ENCODE measurements around the gene SLC22A31.

SLC22A31 gene

DNA sequence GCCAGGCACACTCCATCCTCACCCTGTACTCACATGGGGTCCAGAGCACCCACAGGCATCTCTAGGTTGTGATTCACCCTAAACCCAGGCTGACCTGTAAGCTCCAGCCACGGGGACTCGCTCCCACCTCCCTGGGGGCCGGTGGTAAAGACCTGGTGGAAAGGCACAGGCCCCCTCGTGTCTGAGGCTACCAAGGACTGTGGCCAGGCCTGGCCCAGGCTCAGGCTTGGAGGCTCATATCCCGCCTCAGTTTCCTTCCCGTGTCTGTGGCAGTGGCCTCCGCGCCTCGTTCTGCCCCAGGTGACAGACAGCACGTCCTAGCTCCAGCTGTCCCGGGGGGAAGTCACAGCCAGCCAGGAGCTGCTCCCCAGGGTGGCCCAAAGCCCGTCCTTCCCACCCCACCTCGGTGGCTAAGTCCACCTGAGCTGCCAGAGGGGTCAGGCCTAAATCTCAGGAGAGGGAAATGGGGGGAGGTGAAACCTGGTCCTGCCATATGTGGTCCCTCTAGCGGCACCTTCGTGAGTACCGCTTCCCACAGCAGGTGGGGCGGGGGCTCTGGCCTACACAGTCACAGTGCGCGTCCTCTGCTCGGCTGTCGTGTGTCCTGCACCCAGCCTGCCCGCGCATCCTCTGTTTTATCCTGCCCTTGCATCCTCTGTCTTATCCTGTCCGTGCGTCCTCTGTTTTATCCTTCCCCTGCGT, 16.2 kb downstream of the SLC22A31 start:
- no peak overlapping the region for H2AFZ ChIP-seq (ENCODE audit: insufficient read depth, low read length, poor library complexity)
- H4K91ac ChIP-seq (ENCODE audit: low read depth, low read length) = no peak overlapping the region
- no peak overlapping the region for H3K9ac ChIP-seq (ENCODE audit: low read length)
- no peak overlapping the region for H4K12ac ChIP-seq (ENCODE audit: low read depth, low read length)
- H3K4me3 ChIP-seq (ENCODE audit: low read depth, low read length) = no peak overlapping the region
- H3K9me3 ChIP-seq (ENCODE audit: insufficient read depth, low read depth, low read length) = peaks cover 5% of the 10 kb centered on the region
- H3K14ac ChIP-seq (ENCODE audit: low read length) = no peak overlapping the region
- H4K8ac ChIP-seq (ENCODE audit: low read depth, low read length) = no peak overlapping the region
- H3K18ac ChIP-seq (ENCODE audit: low read length) = no peak overlapping the region
- WGBS (ENCODE audit: extremely low coverage, insufficient coverage, insufficient read length) = no CpG with 5 or more reads among the region's 26 CpGs
- no peak for DNase-seq
- H3K79me1 ChIP-seq (ENCODE audit: low read length) = no peaks in the 10 kb centered on the region
- no peak overlapping the region for H3K4me2 ChIP-seq (ENCODE audit: low read length)
- H2BK12ac ChIP-seq (ENCODE audit: low read length) = no peak overlapping the region
- no peak overlapping the region for H3K4ac ChIP-seq (ENCODE audit: low read depth, low read length)
- no peaks in the 10 kb centered on the region for H3K79me2 ChIP-seq (ENCODE audit: control insufficient read depth, insufficient read depth, low read length, poor library complexity)
- no peak overlapping the region for H3K27ac ChIP-seq (ENCODE audit: low read depth, low read length)
- no peaks in the 10 kb centered on the region for H3K4me1 ChIP-seq (ENCODE audit: control insufficient read depth in 1 of 2, insufficient read depth in 2 of 2, low read length in 2 of 2)
- no peak overlapping the region for H2AK5ac ChIP-seq (ENCODE audit: low read length)
- no peaks in the 10 kb centered on the region for H3K36me3 ChIP-seq (ENCODE audit: control insufficient read depth in 1 of 2, insufficient read depth in 2 of 2, low read length in 2 of 2)
- H3K23ac ChIP-seq (ENCODE audit: low read length) = no peak overlapping the region
- H2BK5ac ChIP-seq (ENCODE audit: low read depth, low read length, poor library complexity) = no peak overlapping the region
- no peaks in the 10 kb centered on the region for H3K27me3 ChIP-seq (ENCODE audit: insufficient read depth, low read length)
- H2BK120ac ChIP-seq (ENCODE audit: insufficient read depth, low read length, poor library complexity) = no peak overlapping the region

DNA sequence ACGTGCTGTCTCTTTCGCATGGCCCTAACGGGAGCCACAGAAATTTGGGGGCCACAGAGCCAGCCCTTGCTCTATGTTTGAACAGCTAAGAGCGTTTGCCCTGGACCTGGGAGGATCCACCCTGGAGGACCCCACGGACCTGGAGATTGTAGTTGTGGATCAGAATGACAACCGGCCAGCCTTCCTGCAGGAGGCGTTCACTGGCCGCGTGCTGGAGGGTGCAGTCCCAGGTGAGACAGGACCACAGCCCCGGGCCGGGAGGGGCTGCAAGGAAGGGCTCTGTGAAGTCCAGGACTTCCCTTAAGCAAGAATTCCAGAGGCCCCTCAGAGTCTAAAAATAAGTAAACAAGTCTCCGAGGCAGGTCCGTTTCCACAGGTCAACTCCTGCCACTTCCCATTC, 16.9 kb downstream of the SLC22A31 start:
- H3K23ac ChIP-seq (ENCODE audit: low read length) = no peak overlapping the region
- H3K27ac ChIP-seq (ENCODE audit: low read depth, low read length) = no peak overlapping the region

DNA sequence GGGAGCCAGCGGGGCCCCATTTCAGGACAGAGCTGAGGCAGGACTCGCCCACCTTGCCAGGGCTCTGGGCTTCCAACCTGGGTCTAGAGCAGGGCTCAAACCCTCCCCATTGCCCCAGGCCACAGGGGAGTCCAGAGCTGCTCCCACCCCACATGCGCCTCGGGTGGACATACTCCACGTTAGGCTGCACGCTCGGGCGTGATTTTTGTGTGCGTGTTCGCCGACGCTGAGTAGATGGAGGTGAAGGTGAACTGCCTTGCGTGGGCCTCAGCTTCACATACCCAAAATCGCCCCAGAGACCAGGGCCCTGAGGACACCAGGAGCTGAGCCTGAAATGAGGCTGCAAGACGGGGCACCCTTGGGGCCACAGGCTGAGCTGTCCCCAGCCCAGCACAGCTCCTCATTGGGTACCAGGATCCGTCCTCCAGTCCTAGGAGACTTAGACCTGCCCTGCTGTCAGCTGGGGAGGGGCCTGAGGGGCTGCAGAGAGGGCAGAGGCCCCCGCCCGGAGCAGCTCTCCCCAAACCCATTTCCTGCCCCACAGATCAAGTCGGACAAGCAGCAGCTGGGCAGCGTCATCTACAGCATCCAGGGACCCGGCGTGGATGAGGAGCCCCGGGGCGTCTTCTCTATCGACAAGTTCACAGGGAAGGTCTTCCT, 20.6 kb downstream of the SLC22A31 start:
- DNase-seq = no peak
- Histone ChIP-seq H3K36me3 (ENCODE audit: control insufficient read depth in 1 of 2, insufficient read depth in 2 of 2, low read length in 2 of 2) (no peaks in the 10 kb centered on the region), H3K27me3 (ENCODE audit: insufficient read depth, low read length) (no peaks in the 10 kb centered on the region), H3K14ac (ENCODE audit: low read length) (no peak overlapping the region), H3K4me1 (ENCODE audit: control insufficient read depth in 1 of 2, insufficient read depth in 2 of 2, low read length in 2 of 2) (no peaks in the 10 kb centered on the region), H4K8ac (ENCODE audit: low read depth, low read length) (no peak overlapping the region), H4K12ac (ENCODE audit: low read depth, low read length) (no peak overlapping the region), H3K4me2 (ENCODE audit: low read length) (no peak overlapping the region), H2BK120ac (ENCODE audit: insufficient read depth, low read length, poor library complexity) (no peak overlapping the region), H3K4ac (ENCODE audit: low read depth, low read length) (no peak overlapping the region), H3K23ac (ENCODE audit: low read length) (no peak overlapping the region), H2BK12ac (ENCODE audit: low read length) (no peak overlapping the region), H2AFZ (ENCODE audit: insufficient read depth, low read length, poor library complexity) (no peak overlapping the region), H3K4me3 (ENCODE audit: low read depth, low read length) (no peak overlapping the region), H3K79me1 (ENCODE audit: low read length) (no peaks in the 10 kb centered on the region), H2AK5ac (ENCODE audit: low read length) (no peak overlapping the region), H2BK5ac (ENCODE audit: low read depth, low read length, poor library complexity) (no peak overlapping the region), H3K79me2 (ENCODE audit: control insufficient read depth, insufficient read depth, low read length, poor library complexity) (no peaks in the 10 kb centered on the region), H3K9me3 (ENCODE audit: insufficient read depth, low read depth, low read length) (peaks cover 8% of the 10 kb centered on the region), H3K27ac (ENCODE audit: low read depth, low read length) (no peak overlapping the region), H3K18ac (ENCODE audit: low read length) (no peak overlapping the region), H3K9ac (ENCODE audit: low read length) (no peak overlapping the region), H4K91ac (ENCODE audit: low read depth, low read length) (no peak overlapping the region)
- no CpG with 5 or more reads among the region's 25 CpGs for WGBS (ENCODE audit: extremely low coverage, insufficient coverage, insufficient read length)

More for the DNA sequence above, 16.9 kb downstream of the SLC22A31 start:
- Histone ChIP-seq H4K8ac (ENCODE audit: low read depth, low read length) (no peak overlapping the region), H3K4me3 (ENCODE audit: low read depth, low read length) (no peak overlapping the region), H2AK5ac (ENCODE audit: low read length) (no peak overlapping the region), H3K9me3 (ENCODE audit: insufficient read depth, low read depth, low read length) (peaks cover 9% of the 10 kb centered on the region), H2BK12ac (ENCODE audit: low read length) (no peak overlapping the region), H3K79me1 (ENCODE audit: low read length) (no peaks in the 10 kb centered on the region), H2AFZ (ENCODE audit: insufficient read depth, low read length, poor library complexity) (no peak overlapping the region), H3K27me3 (ENCODE audit: insufficient read depth, low read length) (no peaks in the 10 kb centered on the region), H3K18ac (ENCODE audit: low read length) (no peak overlapping the region), H2BK120ac (ENCODE audit: insufficient read depth, low read length, poor library complexity) (no peak overlapping the region), H3K36me3 (ENCODE audit: control insufficient read depth in 1 of 2, insufficient read depth in 2 of 2, low read length in 2 of 2) (no peaks in the 10 kb centered on the region), H3K14ac (ENCODE audit: low read length) (no peak overlapping the region), H3K9ac (ENCODE audit: low read length) (no peak overlapping the region), H3K4me2 (ENCODE audit: low read length) (no peak overlapping the region), H4K91ac (ENCODE audit: low read depth, low read length) (no peak overlapping the region), H4K12ac (ENCODE audit: low read depth, low read length) (no peak overlapping the region), H3K79me2 (ENCODE audit: control insufficient read depth, insufficient read depth, low read length, poor library complexity) (no peaks in the 10 kb centered on the region), H3K4me1 (ENCODE audit: control insufficient read depth in 1 of 2, insufficient read depth in 2 of 2, low read length in 2 of 2) (no peaks in the 10 kb centered on the region), H2BK5ac (ENCODE audit: low read depth, low read length, poor library complexity) (no peak overlapping the region), H3K4ac (ENCODE audit: low read depth, low read length) (no peak overlapping the region)
- DNase-seq = no peak
- no CpG with 5 or more reads among the region's 13 CpGs for WGBS (ENCODE audit: extremely low coverage, insufficient coverage, insufficient read length)

DNA sequence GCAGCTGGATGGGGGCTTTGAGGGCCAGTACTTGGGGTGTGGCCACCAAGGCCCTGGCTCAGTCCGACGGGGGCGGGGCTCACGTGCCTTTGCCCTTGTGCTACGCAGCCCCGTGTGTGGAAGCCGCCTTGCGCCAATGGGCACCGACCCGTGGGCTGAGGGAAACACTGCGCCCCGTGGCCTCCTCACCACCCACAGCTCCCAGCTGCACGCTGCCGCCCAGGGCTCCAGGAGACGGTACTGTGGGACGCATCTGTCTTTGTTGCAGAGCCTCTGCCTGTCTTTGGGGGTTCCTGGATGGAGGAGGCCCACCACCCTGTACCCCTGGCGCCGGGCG, 21.2 kb downstream of the SLC22A31 start:
- no peak overlapping the region for H2BK5ac ChIP-seq (ENCODE audit: low read depth, low read length, poor library complexity)
- no peak overlapping the region for H4K91ac ChIP-seq (ENCODE audit: low read depth, low read length)
- no peak overlapping the region for H4K12ac ChIP-seq (ENCODE audit: low read depth, low read length)
- H3K9ac ChIP-seq (ENCODE audit: low read length) = no peak overlapping the region
- no peaks in the 10 kb centered on the region for H3K79me2 ChIP-seq (ENCODE audit: control insufficient read depth, insufficient read depth, low read length, poor library complexity)
- H3K9me3 ChIP-seq (ENCODE audit: insufficient read depth, low read depth, low read length) = peaks cover 8% of the 10 kb centered on the region
- no peaks in the 10 kb centered on the region for H3K79me1 ChIP-seq (ENCODE audit: low read length)
- H3K27ac ChIP-seq (ENCODE audit: low read depth, low read length) = no peak overlapping the region
- H3K23ac ChIP-seq (ENCODE audit: low read length) = no peak overlapping the region
- no peak for DNase-seq
- no peak overlapping the region for H3K4ac ChIP-seq (ENCODE audit: low read depth, low read length)
- no peak overlapping the region for H2BK12ac ChIP-seq (ENCODE audit: low read length)
- no peak overlapping the region for H3K4me3 ChIP-seq (ENCODE audit: low read depth, low read length)
- H3K14ac ChIP-seq (ENCODE audit: low read length) = no peak overlapping the region
- no CpG with 5 or more reads among the region's 19 CpGs for WGBS (ENCODE audit: extremely low coverage, insufficient coverage, insufficient read length)
- H3K27me3 ChIP-seq (ENCODE audit: insufficient read depth, low read length) = no peaks in the 10 kb centered on the region
- no peaks in the 10 kb centered on the region for H3K36me3 ChIP-seq (ENCODE audit: control insufficient read depth in 1 of 2, insufficient read depth in 2 of 2, low read length in 2 of 2)
- no peak overlapping the region for H3K18ac ChIP-seq (ENCODE audit: low read length)
- no peak overlapping the region for H4K8ac ChIP-seq (ENCODE audit: low read depth, low read length)
- H3K4me1 ChIP-seq (ENCODE audit: control insufficient read depth in 1 of 2, insufficient read depth in 2 of 2, low read length in 2 of 2) = no peaks in the 10 kb centered on the region
- no peak overlapping the region for H2AFZ ChIP-seq (ENCODE audit: insufficient read depth, low read length, poor library complexity)
- no peak overlapping the region for H2AK5ac ChIP-seq (ENCODE audit: low read length)
- no peak overlapping the region for H2BK120ac ChIP-seq (ENCODE audit: insufficient read depth, low read length, poor library complexity)
- H3K4me2 ChIP-seq (ENCODE audit: low read length) = no peak overlapping the region

Measured in trophoblast cell (in vitro differentiated cells and primary cell).